ENCODE results near the gene PIK3IP1.

PIK3IP1 gene

GRCh38 chr22:31272522-31273446 lies 19.5 kb downstream of the PIK3IP1 start:
- peak overlapping the region in 2 of 5 donors; percentile 0 to 3 for H3K9ac ChIP-seq (ENCODE audit: low read length in 5 of 5)
- H3K36me3 ChIP-seq (ENCODE audit: control insufficient read depth in 5 of 5, insufficient read depth in 5 of 5, low read length in 5 of 5), result peaks cover 4 to 74% (median 60%) of the 10 kb centered on the region in 5 donors
- no peak overlapping the region for H3K4me3 ChIP-seq (ENCODE audit: low read depth in 1 of 5, low read length in 5 of 5)
- H3K4me1 ChIP-seq (ENCODE audit: control insufficient read depth in 5 of 5, insufficient read depth in 5 of 5, low read length in 5 of 5), result peaks cover 0 to 2% (median 0%) of the 10 kb centered on the region in 5 donors
- no peaks in the 10 kb centered on the region for H3K27me3 ChIP-seq (ENCODE audit: control insufficient read depth in 5 of 5, insufficient read depth in 4 of 5, low read length in 5 of 5)
- no peak overlapping the region for H3K27ac ChIP-seq (ENCODE audit: low read depth, low read length)
- no peaks in the 10 kb centered on the region for H3K9me3 ChIP-seq (ENCODE audit: control insufficient read depth in 5 of 5, low read length in 5 of 5)

GRCh38 chr22:31271485-31271884 lies 20.8 kb downstream of the PIK3IP1 start:
- no peaks in the 10 kb centered on the region for H3K9me3 ChIP-seq (ENCODE audit: control insufficient read depth in 5 of 5, low read length in 5 of 5)
- no peak overlapping the region for H3K4me3 ChIP-seq (ENCODE audit: low read depth in 1 of 5, low read length in 5 of 5)
- peaks cover 0 to 2% (median 0%) of the 10 kb centered on the region in 5 donors for H3K4me1 ChIP-seq (ENCODE audit: control insufficient read depth in 5 of 5, insufficient read depth in 5 of 5, low read length in 5 of 5)
- H3K27me3 ChIP-seq (ENCODE audit: control insufficient read depth in 5 of 5, insufficient read depth in 4 of 5, low read length in 5 of 5), result no peaks in the 10 kb centered on the region
- peaks cover 4 to 79% (median 65%) of the 10 kb centered on the region in 5 donors for H3K36me3 ChIP-seq (ENCODE audit: control insufficient read depth in 5 of 5, insufficient read depth in 5 of 5, low read length in 5 of 5)
- H3K9ac ChIP-seq (ENCODE audit: low read length in 5 of 5), result no peak overlapping the region
- H3K27ac ChIP-seq (ENCODE audit: low read depth, low read length), result no peak overlapping the region

- peaks cover 4 to 83% (median 70%) of the 10 kb centered on the region in 5 donors for H3K36me3 ChIP-seq (ENCODE audit: control insufficient read depth in 5 of 5, insufficient read depth in 5 of 5, low read length in 5 of 5)
- H3K9ac ChIP-seq (ENCODE audit: low read length in 5 of 5), result peak overlapping the region in 1 of 5 donors; percentile 11
- peaks cover 0 to 2% (median 0%) of the 10 kb centered on the region in 5 donors for H3K4me1 ChIP-seq (ENCODE audit: control insufficient read depth in 5 of 5, insufficient read depth in 5 of 5, low read length in 5 of 5)
- no peak overlapping the region for H3K4me3 ChIP-seq (ENCODE audit: low read depth in 1 of 5, low read length in 5 of 5)
- H3K27ac ChIP-seq (ENCODE audit: low read depth, low read length), result no peak overlapping the region
- no peaks in the 10 kb centered on the region for H3K9me3 ChIP-seq (ENCODE audit: control insufficient read depth in 5 of 5, low read length in 5 of 5)
- H3K27me3 ChIP-seq (ENCODE audit: control insufficient read depth in 5 of 5, insufficient read depth in 4 of 5, low read length in 5 of 5), result no peaks in the 10 kb centered on the region
Observed at GRCh38 chr22:31271026-31271425, 21.3 kb downstream of the PIK3IP1 start.

- Histone ChIP-seq H3K36me3 (ENCODE audit: control insufficient read depth in 5 of 5, insufficient read depth in 5 of 5, low read length in 5 of 5) (peaks cover 0 to 79% (median 67%) of the 10 kb centered on the region in 5 donors), H3K4me1 (ENCODE audit: control insufficient read depth in 5 of 5, insufficient read depth in 5 of 5, low read length in 5 of 5) (peaks cover 0 to 2% (median 0%) of the 10 kb centered on the region in 5 donors)
Observed at GRCh38 chr22:31269892-31270579, 22.3 kb downstream of the PIK3IP1 start.

GRCh38 chr22:31268281-31268680 lies 24.0 kb downstream of the PIK3IP1 start:
- Histone ChIP-seq H3K4me3 (ENCODE audit: low read depth in 1 of 5, low read length in 5 of 5) (no peak overlapping the region), H3K9ac (ENCODE audit: low read length in 5 of 5) (no peak overlapping the region), H3K27ac (ENCODE audit: low read depth, low read length) (no peak overlapping the region), H3K4me1 (ENCODE audit: control insufficient read depth in 5 of 5, insufficient read depth in 5 of 5, low read length in 5 of 5) (peaks cover 0 to 2% (median 0%) of the 10 kb centered on the region in 5 donors), H3K27me3 (ENCODE audit: control insufficient read depth in 5 of 5, insufficient read depth in 4 of 5, low read length in 5 of 5) (no peaks in the 10 kb centered on the region), H3K36me3 (ENCODE audit: control insufficient read depth in 5 of 5, insufficient read depth in 5 of 5, low read length in 5 of 5) (peaks cover 0 to 75% (median 62%) of the 10 kb centered on the region in 5 donors), H3K9me3 (ENCODE audit: control insufficient read depth in 5 of 5, low read length in 5 of 5) (no peaks in the 10 kb centered on the region)

More at GRCh38 chr22:31269892-31270579, 22.3 kb downstream of the PIK3IP1 start:
- H3K27me3 ChIP-seq (ENCODE audit: control insufficient read depth in 5 of 5, insufficient read depth in 4 of 5, low read length in 5 of 5), result no peaks in the 10 kb centered on the region
- H3K9me3 ChIP-seq (ENCODE audit: control insufficient read depth in 5 of 5, low read length in 5 of 5), result no peaks in the 10 kb centered on the region
- H3K27ac ChIP-seq (ENCODE audit: low read depth, low read length), result no peak overlapping the region
- no peak overlapping the region for H3K4me3 ChIP-seq (ENCODE audit: low read depth in 1 of 5, low read length in 5 of 5)
- no peak overlapping the region for H3K9ac ChIP-seq (ENCODE audit: low read length in 5 of 5)

GRCh38 chr22:31263896-31264640 lies 28.2 kb downstream of the PIK3IP1 start:
- H3K27ac ChIP-seq (ENCODE audit: low read depth, low read length), result no peak overlapping the region
- no peak overlapping the region for H3K9ac ChIP-seq (ENCODE audit: low read length in 5 of 5)
- H3K27me3 ChIP-seq (ENCODE audit: control insufficient read depth in 5 of 5, insufficient read depth in 4 of 5, low read length in 5 of 5), result no peaks in the 10 kb centered on the region
- H3K36me3 ChIP-seq (ENCODE audit: control insufficient read depth in 5 of 5, insufficient read depth in 5 of 5, low read length in 5 of 5), result peaks cover 5 to 77% (median 69%) of the 10 kb centered on the region in 5 donors
- H3K4me1 ChIP-seq (ENCODE audit: control insufficient read depth in 5 of 5, insufficient read depth in 5 of 5, low read length in 5 of 5), result no peaks in the 10 kb centered on the region
- no peaks in the 10 kb centered on the region for H3K9me3 ChIP-seq (ENCODE audit: control insufficient read depth in 5 of 5, low read length in 5 of 5)
- no peak overlapping the region for H3K4me3 ChIP-seq (ENCODE audit: low read depth in 1 of 5, low read length in 5 of 5)

- H3K9ac ChIP-seq (ENCODE audit: low read length in 5 of 5), result peak overlapping the region in 1 of 5 donors; percentile 13
- no peaks in the 10 kb centered on the region for H3K9me3 ChIP-seq (ENCODE audit: control insufficient read depth in 5 of 5, low read length in 5 of 5)
- H3K27ac ChIP-seq (ENCODE audit: low read depth, low read length), result no peak overlapping the region
- H3K4me3 ChIP-seq (ENCODE audit: low read depth in 1 of 5, low read length in 5 of 5), result no peak overlapping the region
- H3K27me3 ChIP-seq (ENCODE audit: control insufficient read depth in 5 of 5, insufficient read depth in 4 of 5, low read length in 5 of 5), result no peaks in the 10 kb centered on the region
- H3K4me1 ChIP-seq (ENCODE audit: control insufficient read depth in 5 of 5, insufficient read depth in 5 of 5, low read length in 5 of 5), result no peaks in the 10 kb centered on the region
- H3K36me3 ChIP-seq (ENCODE audit: control insufficient read depth in 5 of 5, insufficient read depth in 5 of 5, low read length in 5 of 5), result peaks cover 8 to 76% (median 70%) of the 10 kb centered on the region in 5 donors
Observed at GRCh38 chr22:31262312-31263133, 29.8 kb downstream of the PIK3IP1 start.

GRCh38 chr22:31260474-31260856 lies 31.8 kb downstream of the PIK3IP1 start:
- Histone ChIP-seq H3K9me3 (ENCODE audit: control insufficient read depth in 5 of 5, low read length in 5 of 5) (no peaks in the 10 kb centered on the region), H3K9ac (ENCODE audit: low read length in 5 of 5) (no peak overlapping the region), H3K27ac (ENCODE audit: low read depth, low read length) (no peak overlapping the region), H3K27me3 (ENCODE audit: control insufficient read depth in 5 of 5, insufficient read depth in 4 of 5, low read length in 5 of 5) (no peaks in the 10 kb centered on the region), H3K4me1 (ENCODE audit: control insufficient read depth in 5 of 5, insufficient read depth in 5 of 5, low read length in 5 of 5) (no peaks in the 10 kb centered on the region), H3K4me3 (ENCODE audit: low read depth in 1 of 5, low read length in 5 of 5) (no peak overlapping the region), H3K36me3 (ENCODE audit: control insufficient read depth in 5 of 5, insufficient read depth in 5 of 5, low read length in 5 of 5) (peaks cover 8 to 57% (median 50%) of the 10 kb centered on the region in 5 donors)

- Histone ChIP-seq H3K27me3 (ENCODE audit: control insufficient read depth in 5 of 5, insufficient read depth in 4 of 5, low read length in 5 of 5) (no peaks in the 10 kb centered on the region), H3K9ac (ENCODE audit: low read length in 5 of 5) (no peak overlapping the region), H3K4me3 (ENCODE audit: low read depth in 1 of 5, low read length in 5 of 5) (no peak overlapping the region), H3K4me1 (ENCODE audit: control insufficient read depth in 5 of 5, insufficient read depth in 5 of 5, low read length in 5 of 5) (no peaks in the 10 kb centered on the region), H3K36me3 (ENCODE audit: control insufficient read depth in 5 of 5, insufficient read depth in 5 of 5, low read length in 5 of 5) (peaks cover 8 to 57% (median 50%) of the 10 kb centered on the region in 5 donors), H3K9me3 (ENCODE audit: control insufficient read depth in 5 of 5, low read length in 5 of 5) (no peaks in the 10 kb centered on the region), H3K27ac (ENCODE audit: low read depth, low read length) (no peak overlapping the region)
Observed at GRCh38 chr22:31259798-31260473, 32.4 kb downstream of the PIK3IP1 start.

Measured in subcutaneous abdominal adipose tissue (tissue), 5 donors.